ENCODE data around the gene SELENOH.

Gene SELENOH

DNA sequence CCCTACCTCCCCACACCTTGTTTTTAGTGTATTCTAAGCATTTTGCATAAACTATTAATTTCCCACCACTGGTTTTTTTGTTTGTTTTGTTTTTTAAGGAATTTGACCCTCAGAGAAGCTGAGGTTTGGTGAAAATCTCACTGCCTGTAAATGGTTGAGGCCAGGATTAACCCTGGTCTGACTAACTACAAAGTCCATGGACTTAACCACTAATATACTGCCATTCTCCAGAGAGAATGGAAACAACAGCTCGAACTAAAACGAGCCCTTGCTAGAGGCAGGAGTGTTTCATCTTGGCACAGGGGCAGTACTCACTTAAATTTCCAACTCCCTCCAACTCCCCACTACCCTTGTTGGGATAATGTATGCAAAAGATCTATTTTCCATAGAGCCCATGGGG is 23.3 kb downstream of the SELENOH start:
- TF ChIP-seq, protein P1, sequence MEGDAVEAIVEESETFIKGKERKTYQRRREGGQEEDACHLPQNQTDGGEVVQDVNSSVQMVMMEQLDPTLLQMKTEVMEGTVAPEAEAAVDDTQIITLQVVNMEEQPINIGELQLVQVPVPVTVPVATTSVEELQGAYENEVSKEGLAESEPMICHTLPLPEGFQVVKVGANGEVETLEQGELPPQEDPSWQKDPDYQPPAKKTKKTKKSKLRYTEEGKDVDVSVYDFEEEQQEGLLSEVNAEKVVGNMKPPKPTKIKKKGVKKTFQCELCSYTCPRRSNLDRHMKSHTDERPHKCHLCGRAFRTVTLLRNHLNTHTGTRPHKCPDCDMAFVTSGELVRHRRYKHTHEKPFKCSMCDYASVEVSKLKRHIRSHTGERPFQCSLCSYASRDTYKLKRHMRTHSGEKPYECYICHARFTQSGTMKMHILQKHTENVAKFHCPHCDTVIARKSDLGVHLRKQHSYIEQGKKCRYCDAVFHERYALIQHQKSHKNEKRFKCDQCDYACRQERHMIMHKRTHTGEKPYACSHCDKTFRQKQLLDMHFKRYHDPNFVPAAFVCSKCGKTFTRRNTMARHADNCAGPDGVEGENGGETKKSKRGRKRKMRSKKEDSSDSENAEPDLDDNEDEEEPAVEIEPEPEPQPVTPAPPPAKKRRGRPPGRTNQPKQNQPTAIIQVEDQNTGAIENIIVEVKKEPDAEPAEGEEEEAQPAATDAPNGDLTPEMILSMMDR (IDR thresholded peaks at IDR 0.05; ENCODE audit: low read depth, low read length) = no peak
- DNase-seq = no peak
- Histone ChIP-seq H3K27me3 (no peaks in the 10 kb centered on the region), H3K9me3 (no peaks in the 10 kb centered on the region), H3K4me1 (no peaks in the 10 kb centered on the region), H3K4me3 (ENCODE audit: low read depth, low read length) (no peak overlapping the region), H3K36me3 (no peaks in the 10 kb centered on the region)

- Histone ChIP-seq H3K36me3 (no peaks in the 10 kb centered on the region), H3K4me3 (ENCODE audit: low read depth, low read length) (no peak overlapping the region), H3K4me1 (no peaks in the 10 kb centered on the region), H3K27me3 (no peaks in the 10 kb centered on the region), H3K9me3 (no peaks in the 10 kb centered on the region)
- TF ChIP-seq, protein P1 (IDR thresholded peaks at IDR 0.05; ENCODE audit: low read depth, low read length) = no peak
- no peak for DNase-seq
These were observed 23.7 kb downstream of the SELENOH start for GRCh38 chr11:57764972-57765371.

- DNase-seq = no peak
- no peaks in the 10 kb centered on the region for H3K4me1 ChIP-seq
- no peak overlapping the region for H3K4me3 ChIP-seq (ENCODE audit: low read depth, low read length)
- H3K27me3 ChIP-seq = no peaks in the 10 kb centered on the region
- no peaks in the 10 kb centered on the region for H3K9me3 ChIP-seq
- no peaks in the 10 kb centered on the region for H3K36me3 ChIP-seq
- TF ChIP-seq, protein P1 (IDR thresholded peaks at IDR 0.05; ENCODE audit: low read depth, low read length) = no peak
These were observed 29.5 kb downstream of the SELENOH start for GRCh38 chr11:57770793-57771192.

DNA sequence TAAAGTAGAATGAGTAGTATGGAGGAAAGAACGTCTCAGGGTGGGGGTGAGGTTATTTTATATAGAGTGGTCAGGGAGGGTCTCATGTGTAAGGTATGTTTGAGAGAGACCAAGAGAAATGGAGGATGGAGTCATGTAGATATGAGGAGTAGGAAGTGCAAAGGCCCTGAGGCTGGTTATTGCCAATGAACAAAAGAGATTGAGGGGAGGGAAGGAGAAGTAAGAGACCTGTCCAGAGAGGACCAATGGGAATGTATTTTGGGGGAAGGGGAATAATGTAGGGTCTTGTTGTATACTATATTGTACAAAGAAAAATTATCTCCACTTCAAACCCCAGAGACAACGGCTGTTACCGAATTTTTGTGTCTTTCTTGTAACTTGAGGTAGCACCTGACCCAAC is 30.1 kb downstream of the SELENOH start:
- TF ChIP-seq, protein P1 (IDR thresholded peaks at IDR 0.05; ENCODE audit: low read depth, low read length) = no peak
- H3K4me3 ChIP-seq (ENCODE audit: low read depth, low read length) = no peak overlapping the region
- no peaks in the 10 kb centered on the region for H3K9me3 ChIP-seq
- H3K4me1 ChIP-seq = no peaks in the 10 kb centered on the region
- no peak for DNase-seq
- no peaks in the 10 kb centered on the region for H3K36me3 ChIP-seq
- no peaks in the 10 kb centered on the region for H3K27me3 ChIP-seq

DNA sequence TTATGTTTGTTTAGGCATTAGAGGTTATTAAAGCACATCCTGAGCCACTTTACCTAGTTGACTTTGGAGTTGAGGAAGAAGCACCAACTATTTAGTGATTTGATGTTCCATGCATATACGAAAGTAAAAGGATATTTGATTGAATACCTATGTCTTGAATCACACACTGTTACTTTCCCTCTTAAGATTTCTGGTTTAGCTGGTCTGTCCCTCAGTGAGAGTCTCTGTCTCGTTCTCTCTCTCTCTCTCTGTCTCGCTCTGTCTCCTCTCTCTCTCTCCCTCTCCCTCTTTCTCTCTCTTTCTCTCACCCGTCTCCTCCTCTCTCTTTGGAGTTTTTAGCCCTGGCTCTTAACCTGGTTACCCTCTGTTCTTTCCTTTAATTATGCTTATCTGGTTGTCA is 31.3 kb downstream of the SELENOH start:
- H3K27me3 ChIP-seq = no peaks in the 10 kb centered on the region
- TF ChIP-seq, protein P1 (IDR thresholded peaks at IDR 0.05; ENCODE audit: low read depth, low read length) = no peak
- no peak for DNase-seq
- no peaks in the 10 kb centered on the region for H3K9me3 ChIP-seq
- H3K4me3 ChIP-seq (ENCODE audit: low read depth, low read length) = no peak overlapping the region
- H3K36me3 ChIP-seq = no peaks in the 10 kb centered on the region
- no peaks in the 10 kb centered on the region for H3K4me1 ChIP-seq

DNA sequence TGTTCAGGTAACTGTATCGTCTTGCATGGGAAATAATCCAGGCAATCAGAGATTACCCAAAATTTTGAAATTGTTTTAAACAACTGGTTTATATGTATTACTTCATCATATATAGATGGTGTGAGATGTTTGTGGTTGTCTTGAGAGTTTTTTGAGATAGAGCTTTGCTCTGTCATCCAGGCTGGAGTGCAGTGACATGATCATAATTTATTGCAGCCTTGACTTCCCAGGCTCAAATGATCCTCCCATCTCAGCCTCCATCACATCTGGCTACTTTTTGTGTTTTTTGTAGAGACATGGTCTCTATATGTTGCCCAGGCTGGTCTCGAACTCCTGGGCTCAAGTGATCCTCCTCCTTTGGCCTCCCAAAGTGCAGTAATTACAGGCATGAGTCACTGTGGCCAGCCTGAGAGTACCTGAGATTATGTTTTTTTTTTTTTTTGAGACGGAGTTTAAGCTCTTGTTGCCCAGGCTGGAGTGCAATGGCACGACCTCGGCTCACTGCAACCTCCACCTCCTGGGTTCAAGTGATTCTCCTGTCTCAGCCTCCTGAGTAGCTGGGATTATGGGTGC is 31.8 kb downstream of the SELENOH start:
- TF ChIP-seq, protein P1 (IDR thresholded peaks at IDR 0.05; ENCODE audit: low read depth, low read length) = no peak
- no peaks in the 10 kb centered on the region for H3K9me3 ChIP-seq
- H3K27me3 ChIP-seq = no peaks in the 10 kb centered on the region
- no peak for DNase-seq
- no peaks in the 10 kb centered on the region for H3K36me3 ChIP-seq
- H3K4me1 ChIP-seq = peaks cover 2% of the 10 kb centered on the region; the same call in 1 of the 2 replicates
- H3K4me3 ChIP-seq (ENCODE audit: low read depth, low read length) = no peak overlapping the region
